NCI-H82 treated with DMSO at 0.1 percent for 48 hours (cell line): ENCODE measurements around the gene NEDD4L.

Experiments used
- DNase-seq: peaks from one replicate; lab custom pipeline; 2025; ENCODE audit not compliant: unreplicated experiment; lab: John Stamatoyannopoulos, UW

Gene NEDD4L

GRCh38 chr18:58284699-58285448, 240.8 kb downstream of the NEDD4L start:
- no peak for DNase-seq

- no peak for DNase-seq
Measured at GRCh38 chr18:58285449-58286130, 241.6 kb downstream of the NEDD4L start.

- DNase-seq, result no peak
Measured at GRCh38 chr18:58286632-58287352, 242.8 kb downstream of the NEDD4L start.

GRCh38 chr18:58287353-58288274, 243.6 kb downstream of the NEDD4L start:
- no peak for DNase-seq

- no peak for DNase-seq
Measured at GRCh38 chr18:58288921-58289797, 245.1 kb downstream of the NEDD4L start.

- DNase-seq, result no peak
Measured at GRCh38 chr18:58290116-58290695, 246.2 kb downstream of the NEDD4L start.

- DNase-seq, result no peak
Measured at GRCh38 chr18:58291131-58291530, 247.1 kb downstream of the NEDD4L start.

- no peak for DNase-seq
Measured at GRCh38 chr18:58292638-58293037, 248.6 kb downstream of the NEDD4L start.

GRCh38 chr18:58297198-58297597, 253.2 kb downstream of the NEDD4L start:
- no peak for DNase-seq

- no peak for DNase-seq
Measured at GRCh38 chr18:58298251-58299134, 254.5 kb downstream of the NEDD4L start.

- no peak for DNase-seq
Measured at GRCh38 chr18:58299135-58299473, 255.1 kb downstream of the NEDD4L start.

- DNase-seq, result no peak
Measured at GRCh38 chr18:58299936-58300335, 255.9 kb downstream of the NEDD4L start.

GRCh38 chr18:58300867-58301266, 256.8 kb downstream of the NEDD4L start:
- no peak for DNase-seq

- DNase-seq, result no peak
Measured at GRCh38 chr18:58302811-58303210, 258.8 kb downstream of the NEDD4L start.

- DNase-seq, result no peak
Measured at GRCh38 chr18:58303363-58303762, 259.3 kb downstream of the NEDD4L start.

GRCh38 chr18:58305792-58306191, 261.8 kb downstream of the NEDD4L start:
- no peak for DNase-seq

- DNase-seq, result no peak
Measured at GRCh38 chr18:58307441-58307840, 263.4 kb downstream of the NEDD4L start.

- DNase-seq, result no peak
Measured at GRCh38 chr18:58308463-58308862, 264.4 kb downstream of the NEDD4L start.

- DNase-seq, result no peak
Measured at GRCh38 chr18:58309099-58309498, 265.1 kb downstream of the NEDD4L start.
